SIG-M5 treated with dmso at 0.1 percent for 504 hours (cell line): ENCODE measurements around the gene PRADC1.
A peak's percentile ranks its signal among the peaks of the same experiment; 100 is the strongest.
"Not testable (repeated sequence)": the region's sequence is repeated elsewhere in the genome, so short reads cannot be mapped to it uniquely, and the experiment has no call there.

Experiments
- DNase-seq: peaks from one replicate; lab custom pipeline; 2025; ENCODE audit not compliant: unreplicated experiment; lab: John Stamatoyannopoulos, UW

The PRADC1 gene

GRCh38 chr2:73233154-73233931 is at the start of gene PRADC1:
TSS of gene PRADC1 (minus strand) at chr2:73233239. CDS start at chr2:73233160, 79 bp downstream.
- peak; percentile 99 for DNase-seq

- no peak for DNase-seq
Observed at GRCh38 chr2:73281244-73281643, 48.2 kb upstream of the PRADC1 start.

- DNase-seq, result no peak
Observed at GRCh38 chr2:73279852-73280251, 46.8 kb upstream of the PRADC1 start.

GRCh38 chr2:73272270-73272669 is 39.2 kb upstream of the PRADC1 start:
- DNase-seq, result no peak

- no peak for DNase-seq
Observed at GRCh38 chr2:73269686-73270465, 36.8 kb upstream of the PRADC1 start.

- DNase-seq, result peak; percentile 31
Observed at GRCh38 chr2:73268830-73269685, 36.0 kb upstream of the PRADC1 start.

- DNase-seq, result no peak
Observed at GRCh38 chr2:73268366-73268829, 35.4 kb upstream of the PRADC1 start.

GRCh38 chr2:73267008-73267407 is 34.0 kb upstream of the PRADC1 start:
- DNase-seq, result no peak

GRCh38 chr2:73266061-73266901 is 33.2 kb upstream of the PRADC1 start:
- DNase-seq, result no peak

GRCh38 chr2:73265298-73266060 is 32.4 kb upstream of the PRADC1 start:
- DNase-seq, result no peak

GRCh38 chr2:73264783-73265182 is 31.7 kb upstream of the PRADC1 start:
- no peak for DNase-seq

GRCh38 chr2:73264332-73264606 is 31.2 kb upstream of the PRADC1 start:
- DNase-seq, result no peak

- DNase-seq, result no peak
Observed at GRCh38 chr2:73263540-73264331, 30.7 kb upstream of the PRADC1 start.

GRCh38 chr2:73262691-73263429 is 29.8 kb upstream of the PRADC1 start:
- not testable (repeated sequence) for DNase-seq

- no peak for DNase-seq
Observed at GRCh38 chr2:73262108-73262651, 29.1 kb upstream of the PRADC1 start.

GRCh38 chr2:73260338-73260984 is 27.4 kb upstream of the PRADC1 start:
- DNase-seq, result peak; percentile 33

- DNase-seq, result no peak
Observed at GRCh38 chr2:73259704-73260337, 26.8 kb upstream of the PRADC1 start.
